ENCODE data around the gene B3GALT6.

The B3GALT6 gene

GRCh38 chr1:1229770-1230169 is 2.3 kb upstream of the B3GALT6 start:
- TF ChIP-seq CTCF (IDR thresholded peaks at IDR 0.05): no peak

- TF ChIP-seq CTCF (IDR thresholded peaks at IDR 0.05): 0 out of 2 replicates have a peak, but pooled peaks have one; percentile 17
These were observed 1.2 kb upstream of the B3GALT6 start for GRCh38 chr1:1230656-1231399.

- TF ChIP-seq CTCF (IDR thresholded peaks at IDR 0.05): no peak
These were observed 433 bp upstream of the B3GALT6 start, which contains the start of gene SDF4 for GRCh38 chr1:1231400-1232207. Gene SDF4, minus strand, starts transcription at chr1:1232001. Its CDS starts 3,229 bp downstream, at chr1:1228772.

- no peak for TF ChIP-seq CTCF (IDR thresholded peaks at IDR 0.05)
These were observed 944 bp downstream of the B3GALT6 start for GRCh38 chr1:1232796-1233566.

GRCh38 chr1:1233567-1233892 is 1.5 kb downstream of the B3GALT6 start:
- TF ChIP-seq CTCF (IDR thresholded peaks at IDR 0.05): no peak

GRCh38 chr1:1234180-1234808 is 2.3 kb downstream of the B3GALT6 start:
- no peak for TF ChIP-seq CTCF (IDR thresholded peaks at IDR 0.05)

Data from LNCAP (cell line).